HG03060 (cell line): ENCODE data around the gene TRPM5.

Experiments used
- ATAC-seq: cut with Tn5 transposase; IDR thresholded peaks from one replicate; pipeline ENCODE4 v1.9.1; 2021; ENCODE audit warnings: low read depth, moderate number of reproducible peaks; ENCODE audit not compliant: unreplicated experiment

The TRPM5 gene

DNA sequence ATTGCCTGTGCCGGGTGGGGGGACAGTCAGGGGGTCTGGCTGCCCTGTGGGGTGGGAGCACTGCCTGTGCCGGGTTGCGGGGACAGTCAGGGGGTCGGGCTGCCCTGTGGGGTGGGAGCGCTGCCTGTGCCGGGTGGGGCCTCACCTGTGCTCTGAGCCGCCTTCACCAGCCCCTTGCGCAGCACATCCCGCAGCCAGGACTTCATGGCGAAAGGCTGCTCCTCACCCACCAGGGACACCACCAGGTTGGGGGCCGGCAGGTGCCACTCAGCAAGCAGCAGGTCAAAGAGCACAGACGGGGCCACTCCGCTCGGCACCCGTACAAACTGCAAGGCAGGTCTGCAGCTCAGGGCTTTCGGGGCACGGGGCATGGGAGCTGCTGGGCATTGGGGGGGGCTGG is 22.3 kb downstream of the TRPM5 start:
- no peak for ATAC-seq

DNA sequence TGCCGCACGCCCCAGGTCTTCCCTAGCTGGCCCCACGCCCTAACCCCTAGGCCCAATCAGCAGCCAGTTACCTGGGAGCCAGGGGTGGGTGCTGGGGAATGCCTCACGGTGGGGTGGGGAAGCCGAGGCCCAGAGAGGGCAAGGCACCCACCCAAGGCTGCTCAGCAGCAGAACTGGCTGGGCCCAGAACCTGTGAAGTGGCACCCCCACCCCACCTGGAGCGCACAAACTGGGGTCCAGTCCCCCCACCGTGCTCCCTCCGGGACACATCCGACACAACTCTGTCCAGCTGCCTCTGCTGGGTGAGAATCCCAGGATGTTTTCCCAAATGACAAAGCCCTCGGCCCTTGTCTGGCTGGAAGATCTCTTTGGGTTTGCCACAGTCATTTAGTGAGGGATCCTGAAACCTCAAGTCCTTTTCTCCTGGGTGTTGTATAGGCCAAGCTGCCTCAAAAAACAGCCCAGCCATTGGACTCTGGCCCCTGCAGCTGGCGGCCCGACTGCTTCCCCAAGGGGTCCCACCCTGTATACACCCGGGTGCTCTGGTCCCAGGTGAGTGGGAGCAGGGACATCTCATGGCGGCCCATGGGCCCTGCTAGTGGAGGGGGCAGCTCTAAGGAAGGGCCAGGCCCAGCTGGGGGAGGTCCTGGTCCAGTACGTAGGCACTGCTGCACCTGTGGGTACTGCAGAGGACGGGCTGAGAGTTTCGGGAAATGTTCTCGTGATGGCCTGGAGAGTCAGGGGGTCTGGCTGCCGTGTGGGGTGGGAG is 22.9 kb downstream of the TRPM5 start:
- ATAC-seq, result no peak

DNA sequence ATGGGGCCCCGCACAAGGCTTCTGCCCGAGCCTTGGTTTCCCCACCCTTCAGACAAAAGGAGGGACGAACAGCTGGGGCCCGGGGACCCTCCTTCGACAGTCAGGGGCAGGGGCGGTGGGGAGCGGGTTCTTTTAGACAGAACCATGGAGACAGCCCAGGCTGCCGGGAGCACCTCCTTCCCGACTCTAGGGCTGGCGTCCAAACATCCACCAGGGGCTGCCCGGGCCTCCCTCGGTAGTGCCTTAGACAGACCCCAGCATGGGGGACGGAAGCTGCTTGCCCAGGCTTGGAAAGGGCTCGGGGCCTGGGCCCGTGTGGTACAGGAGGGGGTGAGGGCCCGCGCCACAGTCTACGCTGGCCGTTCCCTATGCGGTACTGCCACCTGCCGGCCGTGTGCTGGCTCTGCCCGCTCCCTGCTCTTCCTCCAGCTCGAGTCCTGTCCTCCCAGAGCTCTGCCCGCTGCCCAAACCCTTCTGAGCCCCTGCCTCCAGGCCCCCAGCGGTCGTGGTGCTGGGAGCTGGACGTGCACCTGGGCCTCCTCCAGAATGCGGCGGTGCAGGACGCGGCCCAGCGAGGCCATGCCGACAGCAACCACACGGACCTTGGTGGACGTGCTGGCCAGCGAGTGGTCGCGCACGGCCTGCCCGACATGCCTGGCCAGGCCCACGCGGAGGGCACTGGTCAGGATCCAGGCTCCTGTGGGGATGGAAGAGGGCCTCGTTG is 23.6 kb downstream of the TRPM5 start:
- no peak for ATAC-seq

DNA sequence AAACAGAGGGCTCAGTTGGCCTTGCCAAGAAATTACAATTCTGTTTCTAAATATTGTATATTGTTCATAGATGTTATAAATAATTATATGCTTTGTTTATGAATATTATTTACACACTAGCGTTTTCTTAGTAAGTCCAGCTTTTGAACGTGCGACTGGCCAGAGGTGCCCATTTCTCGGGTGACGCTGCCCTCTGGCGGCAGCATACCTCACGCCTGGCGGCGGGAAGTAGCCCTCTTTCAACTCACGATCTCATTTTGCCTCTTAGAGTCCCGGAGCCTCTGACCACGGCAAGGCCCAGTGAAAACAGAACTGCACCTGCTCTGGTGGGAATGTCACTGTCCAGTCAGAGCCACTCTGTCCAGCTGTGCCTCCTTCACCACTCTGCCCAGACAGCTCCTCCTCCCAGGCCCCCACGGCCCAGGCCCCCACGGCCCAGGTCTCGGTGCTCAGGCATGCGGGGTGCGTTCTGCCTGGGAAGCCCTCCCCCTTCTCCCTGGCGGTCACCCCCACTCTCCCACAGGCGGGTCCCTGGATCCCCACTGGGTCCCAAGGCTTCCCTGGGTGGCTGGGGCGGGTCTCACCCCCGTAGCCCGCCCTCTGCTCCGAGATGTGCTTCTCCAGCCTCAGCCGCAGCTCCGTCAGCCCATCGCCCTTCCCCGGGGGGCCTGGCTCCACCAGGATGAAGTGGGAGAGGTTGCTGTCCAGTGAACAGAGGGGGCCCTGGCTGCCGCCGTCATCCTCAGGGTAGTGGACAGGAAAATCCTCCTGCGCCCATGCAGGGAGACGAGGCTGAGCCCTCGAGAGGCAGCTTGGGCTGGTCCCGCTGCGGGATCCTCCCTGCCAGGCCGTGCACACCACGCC is 24.4 kb downstream of the TRPM5 start:
- no peak for ATAC-seq

DNA sequence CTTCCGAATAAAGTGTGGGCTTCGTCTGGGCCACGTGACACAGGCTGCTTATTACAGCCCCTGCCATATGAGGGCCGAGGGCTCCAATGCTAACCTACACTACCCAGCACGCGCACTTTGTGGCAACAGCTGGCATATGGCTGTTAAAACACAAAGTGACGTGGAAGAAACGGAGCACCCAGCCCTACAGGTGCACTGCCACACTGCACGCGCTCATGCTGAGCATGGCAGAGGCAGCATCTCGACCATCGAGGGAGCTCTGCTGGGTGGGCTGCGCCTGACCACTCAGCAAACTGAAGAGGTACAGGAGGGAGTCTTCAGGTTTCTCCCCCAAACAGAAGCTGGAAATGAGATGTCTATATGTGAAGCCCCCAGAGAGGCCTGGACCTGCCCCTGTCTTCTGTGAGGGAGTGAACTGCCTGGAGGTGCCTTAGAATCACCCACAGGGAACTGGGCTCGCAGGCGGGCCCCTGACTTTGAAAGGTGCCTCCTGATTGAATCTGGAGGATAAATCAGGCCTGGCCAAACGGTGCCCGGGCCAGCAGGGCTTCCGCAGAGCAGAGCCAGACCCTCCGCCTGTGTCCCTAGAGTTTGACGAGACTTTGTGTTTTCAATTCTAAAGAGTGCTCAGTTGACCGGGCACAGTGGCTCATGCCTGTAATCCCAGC is 25.5 kb downstream of the TRPM5 start:
- ATAC-seq, result no peak

DNA sequence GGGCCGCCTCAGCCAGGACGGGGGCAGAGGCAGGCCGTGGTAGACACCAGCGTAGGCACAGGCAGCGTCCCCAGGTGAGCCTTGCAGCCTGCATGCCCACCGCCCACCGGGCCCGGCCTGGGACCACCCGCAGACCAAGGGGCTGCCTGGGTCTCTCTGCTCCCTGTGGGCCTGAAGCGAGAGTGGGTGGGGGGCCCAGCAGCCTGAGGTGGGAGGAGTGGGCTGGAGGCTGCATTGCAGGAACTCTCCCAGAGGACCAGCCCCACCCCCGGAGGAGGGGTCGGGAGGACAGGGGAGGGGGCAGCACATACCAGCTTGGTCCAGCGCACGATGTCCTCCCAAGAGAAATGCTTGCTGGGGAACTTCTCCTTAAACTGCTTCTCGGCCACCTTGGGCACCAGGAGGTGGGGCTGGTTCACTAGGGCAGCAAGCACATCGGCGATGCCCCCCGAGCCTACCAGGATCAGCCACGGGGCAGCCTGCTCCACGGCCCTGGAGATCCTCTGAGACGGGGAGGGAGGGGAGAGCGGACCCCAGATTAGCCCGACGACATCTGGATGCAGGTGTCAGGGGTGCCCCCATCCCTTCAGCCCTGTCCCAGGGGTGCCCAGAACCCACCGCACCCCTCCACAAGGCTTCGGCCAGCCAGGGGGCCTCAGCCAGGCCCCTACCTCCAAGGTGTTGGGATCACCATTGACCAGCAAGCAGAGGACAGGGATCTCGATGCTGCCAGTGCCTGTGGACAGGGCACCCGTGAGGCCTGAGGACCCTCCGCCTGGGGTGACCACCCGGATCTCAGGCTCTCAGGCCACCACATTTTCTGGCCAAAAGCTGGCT is 26.2 kb downstream of the TRPM5 start:
- ATAC-seq, result no peak

DNA sequence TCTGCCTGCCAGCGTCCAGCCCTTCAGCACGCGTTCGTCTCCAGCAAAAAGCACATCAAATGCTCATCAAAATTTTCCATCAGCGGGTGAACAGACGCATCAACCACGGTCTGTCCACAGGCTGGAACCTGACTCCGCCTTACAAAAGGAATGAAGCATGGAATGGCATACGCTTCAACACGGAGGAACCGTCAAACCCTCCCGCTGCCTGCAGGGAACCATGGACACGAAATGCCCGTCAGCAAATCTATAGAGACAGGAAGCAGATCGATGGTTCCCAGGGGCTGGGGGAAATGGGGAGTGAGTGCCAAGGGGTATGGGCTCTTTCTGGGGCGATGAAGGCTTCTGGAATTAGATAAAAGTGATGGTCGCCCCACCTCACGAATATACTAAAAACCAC is 27.5 kb downstream of the TRPM5 start:
- ATAC-seq, result no peak

DNA sequence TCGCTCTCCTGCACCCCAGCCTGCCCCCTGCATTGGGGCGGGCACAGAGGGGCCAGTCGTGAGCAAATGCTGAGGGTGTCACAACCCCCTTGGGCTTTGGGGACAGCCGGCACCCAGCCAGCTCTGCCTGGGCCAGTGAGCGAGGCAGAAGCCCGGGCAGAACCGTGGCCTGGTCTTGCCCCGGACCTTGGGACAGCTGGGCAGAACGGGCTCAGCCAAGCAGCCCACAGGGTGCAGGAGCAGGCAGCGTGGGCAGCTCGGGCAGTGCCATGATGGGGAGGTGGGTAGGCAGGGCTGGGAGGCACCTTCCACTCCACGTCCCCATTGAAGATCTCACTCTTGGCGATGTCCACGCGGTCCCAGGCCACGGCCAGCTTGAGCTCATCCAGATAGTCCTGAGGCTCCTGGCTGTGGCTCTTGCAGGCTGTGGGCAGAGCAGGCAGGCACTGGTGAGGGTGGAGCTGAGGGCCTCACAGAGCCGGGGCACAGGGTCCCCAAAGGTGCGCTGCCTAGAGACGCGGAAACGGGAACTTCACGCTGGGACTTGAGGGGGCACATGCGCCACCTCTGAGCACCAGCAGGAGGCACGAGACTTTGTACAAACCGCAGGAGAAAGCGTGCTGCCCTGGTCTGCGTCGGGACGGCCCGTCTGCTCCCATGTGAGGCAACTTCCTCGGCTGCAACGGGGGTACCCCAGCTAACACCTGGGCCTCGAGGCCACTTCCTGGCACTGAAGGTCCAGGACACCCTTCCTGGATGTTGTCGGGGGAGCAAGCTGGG is 28.5 kb downstream of the TRPM5 start:
- no peak for ATAC-seq

DNA sequence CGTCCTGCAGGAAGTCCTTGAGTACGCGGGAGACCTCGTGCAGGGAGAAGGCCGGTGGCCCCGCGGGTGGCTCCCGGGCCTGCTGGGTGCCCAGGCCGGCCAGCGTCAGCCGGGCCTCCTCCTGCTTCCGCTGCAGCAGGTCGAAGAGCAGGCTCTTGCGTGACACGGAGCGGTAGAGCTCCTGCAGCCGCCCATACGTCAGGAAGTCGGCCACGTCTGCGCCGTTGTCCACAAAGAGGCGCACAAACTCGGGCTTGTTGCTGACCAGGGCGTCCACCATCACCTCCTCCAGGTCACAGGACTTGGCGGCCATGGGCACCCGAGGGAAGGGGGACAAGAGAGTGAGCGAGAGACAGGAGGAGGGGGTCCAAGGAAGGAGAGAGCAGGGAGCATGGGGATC is 29.1 kb downstream of the TRPM5 start:
- ATAC-seq, result no peak

DNA sequence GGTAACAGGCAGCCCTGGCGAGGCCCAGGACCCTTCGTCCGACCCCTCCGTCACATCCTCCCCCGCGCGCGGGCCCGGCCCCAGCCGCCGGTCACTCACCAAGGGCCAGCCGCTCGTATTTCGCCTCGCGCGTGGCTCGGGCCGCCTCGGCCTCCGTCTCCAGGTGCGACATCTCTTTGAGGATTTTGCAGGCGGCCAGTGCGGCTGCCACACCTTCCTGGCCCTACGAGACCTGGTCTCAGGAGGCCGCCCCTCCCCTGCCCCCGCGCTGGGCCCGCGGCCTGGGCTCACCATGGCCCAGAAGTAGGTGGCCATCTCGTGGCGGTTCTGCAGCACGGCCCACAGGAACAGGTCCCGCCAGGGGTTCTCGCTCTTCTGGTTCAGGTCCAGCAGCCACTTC is 29.7 kb downstream of the TRPM5 start:
- ATAC-seq, result no peak

DNA sequence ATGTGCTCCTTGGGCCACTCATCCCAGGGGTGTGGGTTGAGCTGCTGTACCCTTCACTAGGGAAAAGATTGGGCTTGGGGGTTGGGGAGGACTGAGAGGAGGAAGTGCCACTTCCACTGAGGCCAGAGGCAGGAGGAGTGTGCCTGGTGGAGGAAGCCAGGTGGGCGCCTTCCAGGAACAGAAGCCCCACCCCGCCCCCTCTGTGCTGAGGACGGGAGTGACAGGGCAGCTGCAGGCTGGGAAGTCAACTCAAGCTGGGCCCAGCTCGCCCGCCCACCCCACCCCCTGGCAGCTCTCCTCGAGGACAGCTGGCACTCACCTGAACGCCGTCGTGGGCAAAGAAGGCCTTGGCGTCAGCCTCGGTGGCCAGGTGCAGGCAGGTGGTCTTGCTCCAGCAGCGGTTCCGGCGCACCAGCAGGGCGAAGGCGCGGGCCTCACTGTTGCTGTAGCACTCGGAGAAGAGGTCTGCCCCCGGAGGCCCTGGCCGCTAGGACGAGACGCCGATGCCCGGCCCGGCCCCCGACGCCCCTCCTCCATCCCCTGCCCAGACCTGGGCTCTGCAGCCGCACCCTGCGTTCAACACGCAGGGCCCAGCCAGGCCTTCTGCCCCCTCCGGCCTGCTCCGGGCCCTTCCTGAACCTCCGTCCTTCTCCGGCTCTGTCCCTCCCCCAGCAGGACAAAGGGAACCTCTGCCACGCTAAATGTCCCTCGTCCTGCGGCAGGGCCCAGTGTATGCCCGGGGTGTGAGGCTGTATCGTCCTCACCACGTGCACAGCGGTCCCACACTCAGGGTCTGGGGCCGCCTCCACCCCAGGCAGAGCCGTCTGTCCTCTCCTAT is 30.4 kb downstream of the TRPM5 start:
- no peak for ATAC-seq

DNA sequence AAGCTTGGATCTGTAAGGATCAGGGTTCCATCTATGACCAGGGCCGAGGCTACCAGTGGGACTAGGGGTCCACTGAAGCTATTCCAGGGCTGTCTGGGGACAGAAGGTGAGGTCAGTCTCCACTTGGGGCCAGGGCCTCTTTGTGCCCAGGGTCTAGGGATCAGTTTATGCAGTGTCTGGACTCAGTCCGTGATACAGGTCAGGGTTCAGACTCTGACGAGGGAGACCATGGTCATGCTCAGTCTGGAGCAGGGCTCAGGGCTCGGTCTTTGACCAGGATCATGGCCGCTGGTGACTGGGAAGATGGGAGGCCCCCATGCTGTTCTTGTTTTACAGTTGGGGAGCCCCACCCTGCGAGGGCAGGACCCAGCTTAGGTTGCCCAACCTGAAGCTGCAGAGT is 32.0 kb downstream of the TRPM5 start:
- no peak for ATAC-seq

DNA sequence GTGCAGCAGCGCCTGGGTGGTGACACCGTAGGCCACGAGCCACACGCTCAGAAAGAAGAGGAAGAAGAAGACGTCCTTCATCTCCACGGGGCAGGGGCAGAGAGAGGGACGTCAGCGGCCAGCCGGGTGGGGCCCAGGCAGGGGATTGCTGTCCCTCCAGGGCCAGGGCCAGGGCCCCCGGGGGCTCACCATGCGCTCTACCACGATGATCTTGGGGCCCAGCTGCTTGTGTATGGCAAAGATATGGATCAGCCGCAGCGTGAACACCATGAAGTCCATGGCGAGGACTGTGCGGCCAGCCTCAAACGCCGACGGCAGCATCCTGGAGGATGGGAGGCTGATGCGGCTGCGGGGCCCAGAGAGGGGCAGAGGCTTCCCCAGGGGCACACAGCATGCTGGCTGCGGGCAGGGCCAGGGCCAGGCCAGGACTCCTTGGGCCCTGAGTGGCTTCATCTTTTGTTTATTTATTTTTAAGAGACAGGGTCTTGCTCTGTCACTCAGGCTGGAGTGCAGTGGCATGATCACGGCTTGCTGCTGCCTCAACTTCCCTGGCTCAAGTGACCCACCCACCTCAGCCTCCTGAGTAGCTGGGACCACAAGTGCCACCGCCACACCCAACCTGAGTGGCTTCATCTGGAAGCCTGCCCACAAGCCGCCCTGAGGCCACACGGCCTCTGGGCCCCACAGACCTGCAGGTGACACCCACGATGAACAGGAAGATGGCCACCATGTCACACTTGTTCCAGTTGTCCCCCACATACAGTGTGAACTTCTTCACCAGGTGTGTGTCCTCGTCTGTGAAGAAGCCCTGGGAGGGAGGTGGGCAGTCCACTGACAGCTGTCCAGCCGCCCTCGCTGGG is 32.6 kb downstream of the TRPM5 start:
- ATAC-seq, result no peak

DNA sequence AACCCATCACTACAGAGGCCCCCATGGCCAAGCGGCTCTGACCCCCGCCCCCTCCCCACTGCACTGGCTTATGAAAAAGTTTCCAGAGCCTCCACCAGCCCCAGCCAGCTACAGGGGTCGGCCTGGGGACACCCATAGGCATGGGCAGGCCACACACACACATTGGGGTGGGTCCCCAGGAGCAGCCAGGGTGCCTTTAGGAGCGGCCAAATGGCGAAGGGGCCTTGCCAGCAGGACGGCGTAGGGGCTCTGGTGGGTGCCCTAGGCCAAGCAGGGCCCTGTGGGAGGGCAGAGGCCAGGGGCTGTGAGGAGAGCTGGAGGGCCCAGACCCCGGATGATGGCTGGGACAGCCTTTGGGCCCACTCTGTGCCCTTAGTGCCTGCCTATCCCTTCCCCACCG is 33.7 kb downstream of the TRPM5 start:
- ATAC-seq, result no peak

DNA sequence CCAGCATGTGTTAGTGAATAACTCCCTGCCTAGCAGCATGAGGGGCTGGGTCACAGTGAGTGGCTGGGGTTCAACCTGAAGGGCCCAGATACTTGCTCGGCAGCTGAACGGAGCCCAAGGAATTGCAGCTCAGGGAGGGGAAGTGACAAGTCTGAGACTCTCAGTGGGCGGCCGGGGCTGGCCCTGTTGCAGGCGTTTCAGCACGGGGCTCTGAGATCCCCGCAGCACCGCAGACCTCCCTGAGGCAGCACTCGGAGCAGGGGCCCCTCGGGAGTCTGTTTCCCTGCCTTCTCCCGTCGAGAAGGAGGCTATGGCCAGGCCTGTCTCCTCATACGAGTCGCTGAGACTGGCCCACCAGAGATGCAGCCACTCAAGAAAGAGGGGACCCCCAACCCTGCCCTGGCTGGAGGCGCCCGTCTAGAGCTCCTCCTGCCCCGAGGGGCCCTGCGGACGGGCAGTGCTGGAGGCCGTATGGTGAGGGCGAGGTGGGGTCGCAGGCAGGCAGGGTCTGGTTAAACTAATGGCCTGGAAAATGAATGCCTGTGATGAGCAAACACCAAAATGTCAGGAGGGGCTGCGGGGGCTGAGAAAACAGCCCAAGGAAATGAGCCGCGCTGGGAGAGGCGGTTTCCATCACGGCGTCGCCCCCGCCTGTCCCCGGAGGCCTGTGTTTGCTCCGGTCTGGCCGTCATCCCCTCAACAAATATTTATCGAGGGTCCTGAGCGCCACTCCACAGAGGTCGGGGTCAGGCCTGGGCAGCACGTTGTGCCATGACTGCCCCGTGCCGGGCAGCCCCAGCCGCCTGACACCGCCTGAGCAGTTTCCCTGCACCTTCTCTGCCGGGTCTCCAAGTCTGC is 34.5 kb downstream of the TRPM5 start:
- ATAC-seq, result no peak

DNA sequence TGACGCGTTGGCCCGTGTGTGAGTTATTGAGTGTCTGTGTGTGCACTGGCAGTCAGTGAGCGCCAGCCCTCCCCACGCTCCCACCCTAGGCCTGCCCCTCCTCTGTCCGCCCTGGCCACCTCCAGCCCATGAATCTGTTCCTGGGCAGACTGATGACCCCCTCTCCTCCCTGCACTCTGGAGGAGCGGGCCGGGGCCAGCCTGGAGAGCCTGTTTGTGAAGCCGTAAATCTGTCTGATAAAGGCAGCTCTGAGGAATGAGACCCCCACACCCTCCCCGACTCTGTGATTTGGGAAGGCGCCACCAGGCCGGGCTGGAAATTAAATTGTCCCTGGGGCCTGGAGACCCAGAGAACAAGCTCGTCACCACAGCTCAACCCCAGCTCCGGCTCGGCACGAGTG is 35.2 kb downstream of the TRPM5 start:
- no peak for ATAC-seq
